Astrocyte (in vitro differentiated cells and primary cell): ENCODE measurements around the gene DNAJC5.

Experiments used
- EZH2 ChIP-seq: IDR thresholded peaks from 2 replicates; pipeline ENCODE4 v1.6.1; 2012; ENCODE audit warnings: mild to moderate bottlenecking, low read length, inconsistent platforms; ENCODE audit not compliant: insufficient read depth
- TF ChIP-seq, protein P1 (sequence below): IDR thresholded peaks from 2 replicates; pipeline ENCODE4 v1.5.1; 2011; ENCODE audit warnings: low read depth, mild to moderate bottlenecking, inconsistent platforms, low read length, moderate library complexity; ENCODE audit not compliant: insufficient read depth

DNA sequence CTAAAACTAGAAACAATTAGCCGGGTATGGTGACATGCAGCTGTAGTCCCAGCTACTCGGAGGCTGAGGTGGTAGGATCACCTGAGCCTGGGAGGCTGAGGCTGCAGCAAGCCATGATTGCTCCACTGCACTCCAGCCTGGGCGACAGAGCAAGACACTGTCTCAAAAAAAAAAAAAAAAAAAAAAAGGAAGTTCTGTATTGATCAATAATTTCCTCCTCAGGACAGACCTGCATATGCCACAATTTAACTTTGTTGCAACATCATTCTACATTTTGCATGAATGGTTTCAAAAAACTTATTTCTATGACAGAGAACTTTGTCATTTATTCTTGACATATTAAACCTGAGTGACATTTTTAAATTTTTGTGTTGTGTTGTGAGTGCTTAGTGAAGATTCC is 5.5 kb downstream of the DNAJC5 start:
- TF ChIP-seq, protein P1, sequence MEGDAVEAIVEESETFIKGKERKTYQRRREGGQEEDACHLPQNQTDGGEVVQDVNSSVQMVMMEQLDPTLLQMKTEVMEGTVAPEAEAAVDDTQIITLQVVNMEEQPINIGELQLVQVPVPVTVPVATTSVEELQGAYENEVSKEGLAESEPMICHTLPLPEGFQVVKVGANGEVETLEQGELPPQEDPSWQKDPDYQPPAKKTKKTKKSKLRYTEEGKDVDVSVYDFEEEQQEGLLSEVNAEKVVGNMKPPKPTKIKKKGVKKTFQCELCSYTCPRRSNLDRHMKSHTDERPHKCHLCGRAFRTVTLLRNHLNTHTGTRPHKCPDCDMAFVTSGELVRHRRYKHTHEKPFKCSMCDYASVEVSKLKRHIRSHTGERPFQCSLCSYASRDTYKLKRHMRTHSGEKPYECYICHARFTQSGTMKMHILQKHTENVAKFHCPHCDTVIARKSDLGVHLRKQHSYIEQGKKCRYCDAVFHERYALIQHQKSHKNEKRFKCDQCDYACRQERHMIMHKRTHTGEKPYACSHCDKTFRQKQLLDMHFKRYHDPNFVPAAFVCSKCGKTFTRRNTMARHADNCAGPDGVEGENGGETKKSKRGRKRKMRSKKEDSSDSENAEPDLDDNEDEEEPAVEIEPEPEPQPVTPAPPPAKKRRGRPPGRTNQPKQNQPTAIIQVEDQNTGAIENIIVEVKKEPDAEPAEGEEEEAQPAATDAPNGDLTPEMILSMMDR = no peak
- no peak for TF ChIP-seq EZH2
